CD4-positive, alpha-beta T cell treated with Interleukin-6 at 100 ng/mL for 8 hours (primary cell): ENCODE data around the gene TBL1X.
A peak's percentile ranks its signal among the peaks of the same experiment; 100 is the strongest.
"Not testable (repeated sequence)": the region's sequence is repeated elsewhere in the genome, so short reads cannot be mapped to it uniquely, and the experiment has no call there.

Experiments used
- DNase-seq: peaks from one replicate; pipeline ENCODE4 v3.0.0-alpha.2; 2020; ENCODE audit warnings: mixed read lengths, low spot score

The TBL1X gene

DNA sequence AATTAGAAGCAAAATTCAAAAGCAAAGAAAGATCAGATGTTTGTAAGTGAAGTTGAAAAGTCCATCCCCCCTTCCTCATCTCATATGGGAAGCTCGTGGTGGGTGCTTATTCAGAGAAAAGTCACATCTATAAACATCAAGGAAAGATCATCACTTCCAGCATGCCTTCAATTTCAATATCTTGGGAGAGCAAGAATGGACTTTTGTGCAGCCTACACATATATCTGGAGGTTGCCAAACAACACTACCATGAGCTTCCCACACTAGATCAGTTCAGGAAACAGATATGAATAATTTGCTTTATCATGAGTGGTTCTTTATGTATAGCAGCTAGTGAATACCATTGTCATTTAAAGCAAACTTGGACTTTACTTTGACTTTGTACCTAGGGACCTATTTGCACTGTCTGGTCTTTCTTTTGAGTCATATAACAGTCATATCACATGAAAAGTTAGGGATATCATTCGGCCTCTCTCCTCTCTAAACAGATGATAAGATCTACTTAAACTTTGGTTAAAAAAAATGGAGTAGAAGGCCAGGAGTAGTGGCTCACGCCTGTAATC, 5.6 kb upstream of the TBL1X start:
- no peak for DNase-seq

DNA sequence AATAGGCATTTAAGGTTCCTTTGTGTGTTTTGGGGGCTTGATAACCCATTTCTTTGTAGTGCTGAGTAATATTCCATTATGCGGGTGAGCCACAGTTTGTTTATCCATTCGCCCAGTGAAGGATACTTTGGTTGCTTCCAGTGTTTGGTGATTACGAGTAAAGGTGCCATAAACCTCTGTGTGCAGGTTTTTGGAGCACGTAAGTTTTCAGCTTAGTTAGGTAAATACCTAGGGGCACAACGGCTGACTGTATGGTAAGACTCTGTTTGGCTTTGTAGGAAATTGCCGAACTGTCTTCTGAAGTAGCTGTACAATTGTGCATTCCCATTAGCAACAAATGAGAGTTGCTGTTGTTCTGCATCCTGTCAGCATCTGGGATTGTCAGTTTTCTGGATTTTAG, 3.8 kb upstream of the TBL1X start:
- no peak for DNase-seq

DNA sequence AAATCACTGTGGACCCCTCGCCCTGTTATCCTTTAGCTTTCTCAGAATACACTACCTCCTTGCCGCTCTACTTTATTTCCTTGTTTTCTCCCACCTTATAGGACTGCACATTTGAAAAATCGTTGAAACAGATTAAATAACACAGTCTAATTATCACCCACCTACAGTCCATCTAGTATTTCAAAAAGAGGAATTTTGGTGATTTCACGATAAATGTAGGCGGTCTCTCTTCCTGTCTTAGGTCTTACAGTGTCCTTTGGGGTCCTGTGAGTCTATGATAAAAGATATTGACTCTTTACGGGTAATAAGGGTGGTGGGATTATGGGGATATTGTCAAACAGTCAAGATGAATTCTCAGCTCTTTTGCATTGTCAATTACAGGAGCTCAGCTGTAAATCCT, 2.4 kb upstream of the TBL1X start:
- DNase-seq = no peak

DNA sequence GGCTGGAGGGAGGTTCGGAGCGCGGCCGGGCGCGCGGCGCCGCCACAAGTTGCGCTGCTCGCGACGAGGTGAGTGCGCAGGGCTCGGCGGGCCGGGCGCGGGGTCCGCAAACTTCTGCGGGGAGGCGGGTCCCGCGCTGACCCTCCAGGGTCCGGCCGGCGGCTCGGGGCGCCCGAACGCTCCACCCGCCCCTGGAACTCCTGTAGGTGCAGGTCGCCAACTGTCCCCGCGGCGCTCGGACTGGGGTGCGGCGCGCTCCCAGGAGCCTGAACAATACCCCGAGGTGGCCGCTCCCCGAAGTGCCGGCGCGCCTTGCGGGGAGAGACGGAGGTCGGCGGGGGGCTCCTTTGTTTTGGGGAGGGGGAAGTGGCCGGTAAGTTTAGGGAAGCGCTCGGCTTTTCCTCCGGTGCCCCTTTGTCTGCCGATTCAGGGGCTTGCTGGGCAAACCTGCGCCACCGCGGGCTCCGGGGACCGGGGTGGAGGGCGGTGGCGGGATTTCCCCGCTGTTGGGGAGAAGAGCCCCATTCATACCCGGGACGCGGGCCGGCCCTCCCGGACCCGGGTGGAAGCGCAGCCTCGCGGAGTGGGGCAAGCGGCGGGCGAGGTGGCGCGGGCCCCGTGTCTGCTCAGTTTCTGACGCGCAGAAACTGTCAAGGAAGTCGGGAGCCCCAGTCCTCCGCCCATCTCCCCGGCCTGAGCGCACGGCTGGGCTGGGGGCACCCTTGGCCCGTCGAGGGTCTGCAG, 694 bp downstream of the TBL1X start:
- DNase-seq = peak; percentile 5

GRCh38 chrX:9466124-9466495, 1.3 kb downstream of the TBL1X start:
- DNase-seq = no peak

- no peak for DNase-seq
These were observed 1.9 kb downstream of the TBL1X start for GRCh38 chrX:9466736-9467135.

- no peak for DNase-seq
These were observed 2.3 kb downstream of the TBL1X start for GRCh38 chrX:9467146-9467545.

GRCh38 chrX:9467751-9468150, 2.9 kb downstream of the TBL1X start:
- no peak for DNase-seq

DNA sequence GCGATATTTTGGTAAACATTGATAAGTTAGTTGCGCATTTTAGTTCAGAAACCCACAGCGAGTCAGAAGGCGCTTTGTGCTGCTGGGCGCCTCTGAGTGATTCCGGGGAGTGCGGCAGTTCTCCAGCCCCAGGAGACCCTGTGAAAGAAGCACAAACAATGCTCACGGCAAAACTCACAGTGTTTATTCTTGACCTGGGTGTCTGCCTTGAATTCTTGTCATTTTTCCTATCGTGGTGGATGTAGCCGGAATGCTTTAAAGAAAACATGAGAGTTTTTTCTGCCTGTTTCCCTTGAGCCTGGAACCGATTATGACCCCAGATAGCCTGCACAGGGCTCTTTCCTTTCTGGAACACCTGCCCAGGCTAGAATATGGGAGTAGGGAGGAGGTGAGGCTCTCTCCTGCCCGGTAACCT, 6.7 kb downstream of the TBL1X start:
- no peak for DNase-seq

DNA sequence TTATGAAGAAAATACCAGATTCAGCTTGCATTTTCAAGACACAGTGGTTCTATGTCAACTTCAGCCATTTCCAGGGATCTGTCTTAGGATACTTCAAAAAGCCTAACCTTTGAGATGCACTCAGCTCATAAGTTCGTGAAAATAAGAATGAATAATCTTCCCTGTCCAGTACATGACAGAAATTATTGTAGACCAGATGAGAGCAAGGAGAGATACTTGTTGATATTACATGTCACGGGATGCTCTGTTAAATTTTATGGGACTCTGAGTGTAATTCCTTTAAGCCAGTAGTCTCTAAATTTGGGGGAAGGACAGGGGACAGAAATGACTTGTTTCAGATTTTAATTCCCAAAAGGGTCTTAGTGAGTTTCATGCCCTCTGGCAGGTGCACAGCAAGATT, 8.8 kb downstream of the TBL1X start:
- DNase-seq = no peak

DNA sequence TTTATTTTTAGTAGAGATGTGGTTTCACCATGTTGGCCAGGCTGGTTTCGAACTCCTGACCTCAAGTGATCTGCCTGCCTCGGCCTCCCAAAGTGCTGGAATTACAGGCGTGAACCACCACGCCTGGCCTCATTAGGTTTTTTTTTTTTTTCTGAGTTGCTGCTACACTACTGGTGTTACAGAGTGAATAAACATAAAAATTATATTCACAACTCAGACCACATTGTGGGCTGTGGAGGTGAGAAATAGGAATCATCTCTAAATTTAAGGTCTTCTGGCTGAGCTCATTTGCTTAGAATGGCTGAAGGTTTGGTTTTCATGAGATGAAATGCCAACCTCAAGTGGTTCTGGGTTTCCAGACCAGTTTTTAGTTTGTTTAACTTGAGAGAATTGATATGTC, 10.6 kb downstream of the TBL1X start:
- DNase-seq = not testable (repeated sequence)

DNA sequence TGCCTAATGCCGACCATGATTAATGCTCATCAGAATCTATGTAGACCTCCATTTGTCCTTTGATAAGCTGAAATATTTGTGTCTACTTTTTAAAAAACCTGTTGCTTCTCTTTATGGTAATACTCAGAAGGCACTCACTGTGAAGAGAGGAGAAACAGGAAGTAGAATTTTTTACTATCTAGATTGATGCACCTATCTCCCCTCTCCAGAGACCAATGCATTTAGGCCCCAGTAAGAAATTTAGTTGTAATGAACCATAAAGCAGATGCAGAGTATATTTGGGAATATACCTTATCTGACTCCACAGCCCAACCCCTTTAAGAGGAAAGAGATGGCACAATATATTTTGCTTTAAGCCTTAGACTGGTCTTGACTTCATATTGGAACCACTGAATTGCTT, 11.1 kb downstream of the TBL1X start:
- no peak for DNase-seq

DNA sequence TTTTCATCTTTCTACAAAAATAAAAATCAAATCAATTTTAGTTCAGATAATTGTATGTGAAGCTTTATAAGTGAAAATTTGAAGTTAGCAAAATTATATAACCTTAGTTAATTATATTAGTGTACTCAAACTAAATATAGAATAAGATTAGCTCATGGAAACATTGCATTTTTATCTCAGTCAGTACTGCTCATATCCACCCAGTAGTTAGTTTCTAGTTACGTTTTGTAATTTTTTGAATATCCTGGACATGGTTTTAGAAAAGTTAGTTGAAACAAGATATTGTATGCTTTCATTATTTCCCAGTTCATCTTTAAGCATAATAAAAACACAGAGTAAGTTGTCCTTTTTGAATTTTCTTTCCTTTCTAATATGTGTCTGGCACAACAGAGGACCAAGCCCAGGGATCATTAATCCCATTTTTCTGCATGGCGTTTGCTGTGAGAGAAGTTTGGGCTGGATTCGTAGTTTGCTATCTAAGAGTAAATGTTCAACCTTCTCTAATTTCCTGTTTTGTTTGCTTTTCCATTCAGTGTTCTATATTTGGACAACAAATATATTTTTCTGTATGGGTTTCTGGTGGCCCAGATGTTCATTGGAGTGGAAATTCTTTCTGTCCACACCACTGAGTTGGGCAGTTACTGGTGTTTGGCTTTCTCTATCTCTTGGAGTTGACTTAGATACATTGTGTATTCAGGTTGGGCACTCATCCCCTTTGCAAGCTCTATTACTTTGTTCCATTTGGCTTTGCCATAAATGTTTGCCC, 12.1 kb downstream of the TBL1X start:
- DNase-seq = no peak

DNA sequence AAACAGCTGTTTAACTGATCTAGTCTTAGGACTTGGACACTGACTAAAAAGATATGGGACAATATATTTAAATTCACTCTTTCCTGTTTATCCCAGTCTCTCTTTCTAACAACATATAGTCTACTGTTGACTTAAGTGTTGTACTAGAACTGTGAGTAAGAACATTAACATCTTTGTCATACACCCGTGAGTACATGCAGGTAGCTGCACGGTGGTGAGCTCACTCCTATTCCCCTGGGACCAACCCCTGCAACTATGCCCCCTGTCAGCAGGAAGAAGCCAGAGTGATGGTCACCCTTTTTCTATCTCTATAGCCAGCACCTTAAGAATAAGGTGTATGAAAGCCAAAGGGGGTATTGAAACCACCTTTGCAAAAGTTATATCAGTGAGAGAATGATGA, 17.6 kb downstream of the TBL1X start:
- no peak for DNase-seq

DNA sequence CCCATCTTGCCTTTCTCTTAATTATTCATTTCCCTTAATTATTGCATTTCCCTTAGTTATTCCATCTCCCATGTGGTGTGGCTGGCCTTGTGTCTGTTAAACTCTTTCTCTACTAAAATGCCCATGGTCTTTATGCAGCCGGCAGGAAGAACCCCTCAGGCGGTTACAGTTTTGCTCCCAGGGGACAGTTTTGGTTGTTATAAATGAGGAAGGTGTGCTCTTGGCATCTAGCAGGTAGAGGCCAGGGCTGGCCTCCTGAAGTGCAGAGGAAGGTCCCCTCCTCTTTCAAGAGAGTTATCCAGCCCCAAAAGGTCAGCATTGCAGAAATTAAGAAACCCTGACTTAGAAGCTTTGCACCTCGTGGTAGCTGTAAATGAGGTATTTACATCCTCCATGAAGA, 18.0 kb downstream of the TBL1X start:
- no peak for DNase-seq

- DNase-seq = no peak
These were observed 18.5 kb downstream of the TBL1X start for GRCh38 chrX:9483376-9483775.

DNA sequence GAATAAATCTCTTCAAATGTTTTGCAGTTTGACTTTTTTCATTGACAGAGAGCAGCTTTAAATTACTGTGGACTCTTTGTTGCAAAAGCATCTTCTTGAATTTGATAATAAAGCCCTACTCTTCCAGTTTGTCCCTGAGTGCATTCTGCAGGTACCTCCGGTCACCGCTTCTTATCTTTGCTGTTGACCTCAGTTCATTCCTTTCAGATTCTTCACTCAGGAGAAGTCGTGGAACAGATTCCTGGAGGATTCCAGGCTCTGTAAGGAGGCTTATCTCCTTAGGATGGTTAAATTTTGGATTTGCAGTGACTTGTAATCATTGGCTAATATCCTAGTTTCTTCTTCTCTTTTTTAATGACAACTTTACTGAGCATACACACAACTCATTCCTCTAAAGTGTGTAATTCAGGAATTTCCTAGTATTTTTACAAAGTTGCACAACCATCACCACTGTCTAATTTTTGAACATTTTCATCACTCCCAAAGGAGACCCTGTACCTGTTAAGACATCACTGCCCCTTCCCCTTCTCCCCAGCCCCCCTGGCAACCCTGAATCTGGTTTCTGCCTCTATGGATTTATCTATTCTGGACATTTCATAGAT, 22.0 kb downstream of the TBL1X start:
- DNase-seq = no peak

GRCh38 chrX:9488586-9488985, 23.7 kb downstream of the TBL1X start:
- no peak for DNase-seq

DNA sequence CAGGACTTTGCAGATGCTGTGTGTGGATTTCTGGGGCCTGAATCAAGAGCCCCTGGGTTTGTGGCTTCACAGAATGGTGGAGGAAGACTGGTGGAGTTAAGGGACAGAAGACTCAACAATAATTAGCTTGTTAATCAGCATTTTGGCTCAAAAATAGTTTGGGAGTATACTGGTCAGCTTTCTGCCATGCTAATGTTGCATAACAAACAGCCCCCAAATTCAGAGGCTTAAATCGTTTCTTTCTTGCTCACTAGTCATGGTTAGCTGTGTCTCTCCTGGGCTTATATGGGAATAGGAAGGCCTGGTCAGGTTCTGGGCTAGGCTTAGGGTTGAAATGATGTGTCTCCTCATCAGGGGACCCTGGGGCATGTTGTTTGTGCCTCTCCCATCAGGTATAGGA, 24.4 kb downstream of the TBL1X start:
- no peak for DNase-seq

DNA sequence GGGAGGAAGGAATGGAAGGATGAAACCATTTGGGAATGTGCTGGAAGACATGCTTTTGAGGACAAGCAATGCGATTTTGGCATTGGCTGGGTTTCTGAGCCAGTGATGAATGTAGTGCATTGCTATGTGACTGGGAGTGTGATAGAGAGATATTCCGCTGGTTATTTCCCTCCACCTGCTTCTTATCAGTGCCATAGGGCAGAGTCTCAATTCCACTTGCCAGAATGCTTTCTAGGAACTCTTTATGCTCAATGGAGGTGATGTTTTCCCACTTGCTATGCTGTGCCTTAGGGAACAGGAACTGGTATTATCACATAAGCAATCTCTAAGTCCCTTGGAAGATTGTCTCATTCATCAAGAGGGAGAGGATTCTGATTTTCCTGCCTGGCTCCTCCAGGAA, 28.0 kb downstream of the TBL1X start:
- DNase-seq = no peak

GRCh38 chrX:9493936-9494335, 29.1 kb downstream of the TBL1X start:
- DNase-seq = no peak

DNA sequence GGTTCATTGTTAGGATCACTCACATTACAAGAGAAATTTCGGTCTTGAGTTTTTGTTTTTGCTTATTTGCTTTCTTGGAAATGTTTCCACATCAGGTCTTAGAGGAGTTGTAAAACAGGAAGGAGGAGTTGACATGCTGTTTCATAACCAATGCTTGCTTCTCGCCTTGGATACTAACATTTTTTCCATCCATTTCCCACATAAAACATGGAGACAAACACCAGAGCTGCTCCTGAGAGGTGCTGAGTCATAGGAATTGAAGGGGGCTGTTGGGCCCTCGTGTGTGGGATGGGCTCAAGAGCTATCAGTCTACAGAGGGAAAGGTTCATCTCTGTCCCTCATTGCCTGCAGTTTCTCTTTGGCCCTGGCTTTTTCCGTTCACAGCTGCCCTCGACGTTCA, 29.9 kb downstream of the TBL1X start:
- no peak for DNase-seq

DNA sequence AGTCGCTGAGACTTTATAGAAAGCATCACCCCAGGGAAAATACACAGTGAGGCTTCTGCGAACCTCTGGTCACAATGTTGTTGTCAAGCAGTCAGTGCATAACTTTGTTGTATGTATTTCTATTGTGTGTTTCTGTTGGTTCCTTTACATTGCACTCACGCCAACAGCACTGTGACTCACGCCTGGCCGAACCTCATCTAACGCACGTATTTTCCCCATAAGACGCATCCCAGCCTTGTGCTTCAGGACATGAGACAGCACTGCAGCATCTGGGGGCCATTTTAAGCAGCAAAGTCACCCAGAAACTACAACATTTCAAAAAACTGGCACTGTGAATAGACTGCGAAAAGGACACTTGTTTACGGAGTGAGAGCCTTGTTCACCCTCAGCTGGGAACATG, 30.6 kb downstream of the TBL1X start:
- no peak for DNase-seq
